ENCODE data around the gene LRRN2. TPM values are rescaled to one million over a fixed set of nuclear protein-coding genes. Genes with fewer than 3 reads are reported as not detected.

Gene LRRN2
- total RNA-seq, 1 experiment from 2014 or later = 2.0 TPM

DNA sequence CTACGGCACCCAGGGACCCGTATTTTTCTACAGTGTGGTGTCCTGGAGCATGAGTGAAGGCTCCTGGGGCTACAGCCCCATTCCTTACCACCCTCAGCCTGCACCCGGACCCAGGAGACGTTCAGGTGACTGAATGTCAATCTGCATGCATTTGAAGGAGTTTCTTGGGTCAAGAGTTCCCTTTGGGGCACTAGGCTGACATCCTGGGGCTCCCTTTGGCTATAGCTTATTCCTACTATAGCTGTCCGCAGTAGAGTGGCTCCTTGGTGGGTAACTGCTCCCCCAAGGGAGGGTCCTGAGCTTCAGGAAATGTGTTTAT, 19.9 kb upstream of the LRRN2 start:
- H3K36me3 ChIP-seq (ENCODE audit: control insufficient read depth, insufficient read depth, low read length) = no peaks in the 10 kb centered on the region
- CTCF ChIA-PET = no interaction called here

GRCh38 chr1:204704794-204705492, 19.4 kb upstream of the LRRN2 start:
- Histone ChIP-seq H3K27ac (ENCODE audit: low read length) (no peak overlapping the region), H3K4me3 (ENCODE audit: low read depth in 2 of 2, low read length in 2 of 2) (no peak overlapping the region), H3K4me1 (ENCODE audit: control insufficient read depth, insufficient read depth, low read length) (no peaks in the 10 kb centered on the region; the same call in 1 of the 2 replicates), H3K36me3 (ENCODE audit: control insufficient read depth, insufficient read depth, low read length) (no peaks in the 10 kb centered on the region), H3K27me3 (ENCODE audit: control insufficient read depth, insufficient read depth, low read length) (0 out of 2 replicates have a peak, but pooled peaks cover 2% of the 10 kb centered on the region), H3K9me3 (ENCODE audit: control insufficient read depth, insufficient read depth, low read depth, low read length) (no peaks in the 10 kb centered on the region)
- intact Hi-C loops (cut with micrococcal nuclease; ENCODE audit: unreplicated experiment) (no loop called here), in situ Hi-C loops (cut with HindIII; ENCODE audit: low pct_unique_long_range_greater_than_20kb, low sequenced_read_pairs) (no loop called here)
- POLR2A ChIA-PET = no interaction called here
- no peak for DNase-seq (ENCODE audit: low read depth, low spot score)
- CTCF ChIA-PET = no interaction called here
- BruUV-seq (replicated peaks) = no TSS peak
- ATAC-seq = no peak
- TF ChIP-seq CTCF (IDR thresholded peaks at IDR 0.05) (no peak), SIN3A (IDR thresholded peaks at IDR 0.05; ENCODE audit: borderline replicate concordance, insufficient read depth, low read depth, low read length) (no peak), POLR2AphosphoS5 (IDR thresholded peaks at IDR 0.05; ENCODE audit: low read depth, low read length) (no peak), REST (IDR thresholded peaks at IDR 0.05; ENCODE audit: insufficient read depth in 1 of 2, low read depth in 2 of 2, low read length in 1 of 2) (no peak), TCF7L2 (IDR thresholded peaks at IDR 0.05; ENCODE audit: low read depth, low read length) (no peak)

More for the DNA sequence above, 19.9 kb upstream of the LRRN2 start:
- no peak for TF ChIP-seq CTCF (IDR thresholded peaks at IDR 0.05)
- TF ChIP-seq REST (IDR thresholded peaks at IDR 0.05; ENCODE audit: insufficient read depth in 1 of 2, low read depth in 2 of 2, low read length in 1 of 2) = no peak
- TF ChIP-seq TCF7L2 (IDR thresholded peaks at IDR 0.05; ENCODE audit: low read depth, low read length) = no peak
- no peak for TF ChIP-seq POLR2AphosphoS5 (IDR thresholded peaks at IDR 0.05; ENCODE audit: low read depth, low read length)
- no peak for TF ChIP-seq SIN3A (IDR thresholded peaks at IDR 0.05; ENCODE audit: borderline replicate concordance, insufficient read depth, low read depth, low read length)
- H3K27me3 ChIP-seq (ENCODE audit: control insufficient read depth, insufficient read depth, low read length) = 0 out of 2 replicates have a peak, but pooled peaks cover 2% of the 10 kb centered on the region
- ATAC-seq (no peak), DNase-seq (ENCODE audit: low read depth, low spot score) (no peak)
- POLR2A ChIA-PET = no interaction called here
- no TSS peak for BruUV-seq (replicated peaks)
- in situ Hi-C loops (cut with HindIII; ENCODE audit: low pct_unique_long_range_greater_than_20kb, low sequenced_read_pairs) = no loop called here
- no peaks in the 10 kb centered on the region; the same call in 1 of the 2 replicates for H3K4me1 ChIP-seq (ENCODE audit: control insufficient read depth, insufficient read depth, low read length)
- intact Hi-C loops (cut with micrococcal nuclease; ENCODE audit: unreplicated experiment) = no loop called here
- H3K27ac ChIP-seq (ENCODE audit: low read length) = no peak overlapping the region
- no peak overlapping the region for H3K4me3 ChIP-seq (ENCODE audit: low read depth in 2 of 2, low read length in 2 of 2)
- no peaks in the 10 kb centered on the region for H3K9me3 ChIP-seq (ENCODE audit: control insufficient read depth, insufficient read depth, low read depth, low read length)
